Common myeloid progenitor, CD34-positive (primary cell): Measurements from ENCODE around the gene PRR23E.

Experiments
- CTCF ChIA-PET: fragments of 350-600 bp; sonication (Branson Sonifier 250); formaldehyde crosslinking; loops from one replicate; lab custom pipeline; 2021; ENCODE audit warnings: antibody characterized with exemption; lab: Charles Lee
- POLR2A ChIA-PET: fragments of 350-600 bp; sonication (Branson Sonifier 250); formaldehyde crosslinking; loops from one replicate; lab custom pipeline; 2021; ENCODE audit warnings: antibody characterized with exemption; lab: Charles Lee
- DNase-seq, 3 donors: peaks; one replicate each; pipeline versions ENCODE4 v3.0.0 to v3.0.0-alpha.2; 2013
- H3K27ac ChIP-seq, 2 experiments: 1 replicate in 1 of 2; 2 replicates in 1 of 2; pipeline ENCODE4 v1.7.0; 2013; ENCODE audit warnings: inconsistent platforms in 2 of 2, low read length in 2 of 2, mild to moderate bottlenecking in 2 of 2, low read depth in 1 of 2, moderate library complexity in 1 of 2; ENCODE audit not compliant: severe bottlenecking in 2 of 2, insufficient read depth in 1 of 2, poor library complexity in 1 of 2
- H3K27me3 ChIP-seq, 5 experiments: replicated peaks in 2 of 5; 1 replicate in 3 of 5; 2 replicates in 2 of 5; pipeline versions ENCODE4 v1.6.1 to v1.7.0; 2013; ENCODE audit warnings: low read length in 4 of 5, mild to moderate bottlenecking in 2 of 5, moderate library complexity in 2 of 5, inconsistent platforms in 1 of 5; ENCODE audit not compliant: insufficient read depth in 5 of 5, control insufficient read depth in 4 of 5
- H3K36me3 ChIP-seq, 4 experiments: 1 replicate in 2 of 4; 2 replicates in 2 of 4; pipeline versions ENCODE4 v1.6.1 to v1.7.0; 2013; ENCODE audit warnings: low read length in 3 of 4, control low read depth in 1 of 4, mild to moderate bottlenecking in 1 of 4; ENCODE audit not compliant: control insufficient read depth in 4 of 4, insufficient read depth in 4 of 4
- H3K4me1 ChIP-seq, 4 experiments: 1 replicate in 3 of 4; 2 replicates in 1 of 4; pipeline versions ENCODE4 v1.6.1 to v1.7.1; 2013; ENCODE audit warnings: low read length in 3 of 4, mild to moderate bottlenecking in 3 of 4, control low read depth in 1 of 4, inconsistent platforms in 1 of 4, moderate library complexity in 1 of 4; ENCODE audit not compliant: control insufficient read depth in 4 of 4, insufficient read depth in 4 of 4; ENCODE audit errors: control extremely low read depth in 1 of 4
- H3K4me3 ChIP-seq, 7 experiments: 1 replicate in 4 of 7; 2 replicates in 3 of 7; pipeline versions ENCODE4 v1.5.1 to v1.7.0; 2013; ENCODE audit warnings: mild to moderate bottlenecking in 7 of 7, low read length in 6 of 7, moderate library complexity in 6 of 7, inconsistent platforms in 2 of 7, low read depth in 2 of 7, control low read depth in 1 of 7; ENCODE audit not compliant: insufficient read depth in 4 of 7, control insufficient read depth in 1 of 7; ENCODE audit errors: extremely low read depth in 1 of 7
- H3K9me3 ChIP-seq, 5 experiments: 1 replicate in 4 of 5; 2 replicates in 1 of 5; pipeline versions ENCODE4 v1.6.1 to v1.7.1; 2013; ENCODE audit warnings: low read length in 4 of 5, mild to moderate bottlenecking in 2 of 5, inconsistent platforms in 1 of 5, low read depth in 1 of 5, moderate library complexity in 1 of 5; ENCODE audit not compliant: control insufficient read depth in 4 of 5, insufficient read depth in 2 of 5; ENCODE audit errors: control extremely low read depth in 1 of 5
- WGBS: methylation state at CpG from one replicate; pipeline ENCODE4 v1.1.5; 2013; ENCODE audit not compliant: insufficient coverage; 5-methylcytosine and 5-hydroxymethylcytosine counted together

Gene PRR23E

GRCh38 chr3:127170814-127171213 is 22.1 kb upstream of the PRR23E start:
- ChIA-PET CTCF (interaction anchor here (1.6 kb wide), 1 partner anchor 285 kb away, joined by 4 read pairs; no protein-coding TSS in a partner anchor), POLR2A (no interaction called here)
- DNase-seq = no peak
- no peak overlapping the region for H3K4me3 ChIP-seq
- peaks cover 0 to 5% (median 4%) of the 10 kb centered on the region in 4 experiments for H3K4me1 ChIP-seq
- H3K27ac ChIP-seq = no peak overlapping the region
- H3K27me3 ChIP-seq = peaks cover 0 to 69% (median 10%) of the 10 kb centered on the region in 5 experiments
- WGBS = 92% methylated on average over 3 of the region's 7 CpGs
- no peaks in the 10 kb centered on the region for H3K36me3 ChIP-seq
- peaks cover 0 to 2% (median 0%) of the 10 kb centered on the region in 5 experiments for H3K9me3 ChIP-seq

- CTCF ChIA-PET = no interaction called here
- no peak for DNase-seq
- no peak overlapping the region for H3K27ac ChIP-seq
- peaks cover 0 to 2% (median 0%) of the 10 kb centered on the region in 5 experiments for H3K9me3 ChIP-seq
- no peaks in the 10 kb centered on the region for H3K36me3 ChIP-seq
- POLR2A ChIA-PET = no interaction called here
- peaks cover 0 to 5% (median 4%) of the 10 kb centered on the region in 4 experiments for H3K4me1 ChIP-seq
- WGBS = 69% methylated on average over 5 of the region's 6 CpGs
- H3K4me3 ChIP-seq = no peak overlapping the region
- peaks cover 0 to 69% (median 10%) of the 10 kb centered on the region in 5 experiments for H3K27me3 ChIP-seq
These were observed 21.6 kb upstream of the PRR23E start for GRCh38 chr3:127171320-127171719.

GRCh38 chr3:127171721-127172120 is 21.2 kb upstream of the PRR23E start:
- no peak for DNase-seq
- WGBS = 97% methylated on average over 4 of the region's 4 CpGs
- CTCF ChIA-PET = no interaction called here
- peaks cover 0 to 5% (median 0%) of the 10 kb centered on the region in 5 experiments for H3K9me3 ChIP-seq
- no peak overlapping the region for H3K4me3 ChIP-seq
- no peak overlapping the region for H3K27ac ChIP-seq
- peaks cover 0 to 5% (median 4%) of the 10 kb centered on the region in 4 experiments for H3K4me1 ChIP-seq
- H3K36me3 ChIP-seq = no peaks in the 10 kb centered on the region
- peaks cover 0 to 68% (median 10%) of the 10 kb centered on the region in 5 experiments for H3K27me3 ChIP-seq
- POLR2A ChIA-PET = no interaction called here

- WGBS = 70% methylated on average over 5 of the region's 5 CpGs
- H3K27ac ChIP-seq = no peak overlapping the region
- no peak overlapping the region for H3K4me3 ChIP-seq
- ChIA-PET POLR2A (no interaction called here), CTCF (no interaction called here)
- H3K9me3 ChIP-seq = peaks cover 0 to 5% (median 0%) of the 10 kb centered on the region in 5 experiments
- H3K36me3 ChIP-seq = no peaks in the 10 kb centered on the region
- H3K27me3 ChIP-seq = peaks cover 0 to 67% (median 10%) of the 10 kb centered on the region in 5 experiments
- peaks cover 0 to 5% (median 4%) of the 10 kb centered on the region in 4 experiments for H3K4me1 ChIP-seq
- no peak for DNase-seq
These were observed 20.7 kb upstream of the PRR23E start for GRCh38 chr3:127172211-127172610.

DNA sequence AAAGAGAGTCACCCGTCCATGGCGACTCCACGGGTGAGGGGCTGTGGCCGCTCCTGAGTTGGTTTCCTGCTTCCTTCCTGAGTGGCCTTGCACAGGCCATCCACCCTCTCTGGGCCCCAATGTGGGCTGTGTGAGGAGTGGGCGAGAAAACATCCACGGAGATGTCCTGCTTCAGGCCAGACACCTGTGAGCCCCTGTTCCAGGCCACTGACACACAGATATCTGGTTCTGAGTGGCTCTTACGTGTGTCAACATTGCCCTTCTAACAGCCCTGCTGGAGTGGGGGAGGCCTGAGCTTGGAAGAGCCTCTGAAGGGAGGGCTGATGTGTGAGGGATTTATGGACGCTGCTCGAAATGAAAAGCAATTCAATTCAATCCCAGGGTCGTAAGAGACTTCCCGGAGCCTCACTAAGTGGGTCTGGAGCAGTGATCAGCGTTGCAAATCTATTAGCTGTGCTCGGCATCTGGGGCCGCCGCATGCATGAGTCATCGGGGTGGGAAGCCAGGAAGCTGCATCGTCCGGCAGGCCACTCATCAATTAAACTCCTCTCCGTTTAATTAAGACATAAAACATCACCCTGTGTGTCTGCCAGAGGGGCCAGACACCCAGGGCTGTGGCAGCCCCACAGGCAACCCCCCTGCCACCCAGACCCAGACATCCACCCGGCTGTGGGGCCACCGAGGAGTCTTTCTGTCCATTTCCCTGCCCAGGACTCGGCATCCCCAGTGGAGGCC is 20.0 kb upstream of the PRR23E start:
- DNase-seq = peak in 2 of 3 donors; percentile 4 to 14
- Histone ChIP-seq H3K4me3 (no peak overlapping the region), H3K4me1 (peaks cover 0 to 5% (median 4%) of the 10 kb centered on the region in 4 experiments), H3K27ac (no peak overlapping the region), H3K36me3 (no peaks in the 10 kb centered on the region), H3K9me3 (peaks cover 0 to 4% (median 0%) of the 10 kb centered on the region in 5 experiments), H3K27me3 (peaks cover 0 to 60% (median 10%) of the 10 kb centered on the region in 5 experiments)
- POLR2A ChIA-PET = no interaction called here
- 15% methylated on average over 17 of the region's 22 CpGs for WGBS
- CTCF ChIA-PET = no interaction called here

- Histone ChIP-seq H3K4me3 (no peak overlapping the region), H3K36me3 (no peaks in the 10 kb centered on the region), H3K27ac (no peak overlapping the region), H3K4me1 (peaks cover 0 to 5% (median 4%) of the 10 kb centered on the region in 4 experiments), H3K9me3 (peaks cover 0 to 4% (median 0%) of the 10 kb centered on the region in 5 experiments), H3K27me3 (peaks cover 0 to 60% (median 10%) of the 10 kb centered on the region in 5 experiments)
- ChIA-PET CTCF (no interaction called here), POLR2A (no interaction called here)
- DNase-seq = no peak
- WGBS = 91% methylated on average over 2 of the region's 5 CpGs
These were observed 19.3 kb upstream of the PRR23E start for GRCh38 chr3:127173516-127174166.

- H3K4me3 ChIP-seq = no peak overlapping the region
- H3K36me3 ChIP-seq = no peaks in the 10 kb centered on the region
- H3K27me3 ChIP-seq = peaks cover 0 to 58% (median 10%) of the 10 kb centered on the region in 5 experiments
- DNase-seq = no peak
- peaks cover 0 to 4% (median 0%) of the 10 kb centered on the region in 5 experiments for H3K9me3 ChIP-seq
- ChIA-PET POLR2A (no interaction called here), CTCF (no interaction called here)
- WGBS = 91% methylated on average over 4 of the region's 4 CpGs
- H3K27ac ChIP-seq = no peak overlapping the region
- H3K4me1 ChIP-seq = peaks cover 0 to 5% (median 4%) of the 10 kb centered on the region in 4 experiments
These were observed 18.6 kb upstream of the PRR23E start for GRCh38 chr3:127174284-127174683.
